Astrocyte (in vitro differentiated cells and primary cell): ENCODE results near the gene OR7A17. TPM values are rescaled to one million over a fixed set of nuclear protein-coding genes. Genes with fewer than 3 reads are reported as not detected.

Experiments
- DNase-seq: peaks from one replicate; pipeline ENCODE4 v3.0.0-alpha.2; 2010; ENCODE audit warnings: low read depth
- FAIRE-seq: peaks from 2 replicates; lab custom pipeline; 2011; peaks lifted over from hg19 to GRCh38; lab: Jason Lieb, UNC
- H2AFZ ChIP-seq: 2 replicates; pipeline ENCODE4 v1.6.0; 2012; ENCODE audit warnings: low read depth, low read length, inconsistent platforms
- H3K27ac ChIP-seq: 2 replicates; pipeline ENCODE4 v1.5.1; 2011; ENCODE audit warnings: low read depth, low read length, inconsistent platforms
- H3K27me3 ChIP-seq: 2 replicates; pipeline ENCODE4 v1.6.0; 2011; ENCODE audit warnings: low read length, inconsistent platforms; ENCODE audit not compliant: insufficient read depth
- H3K36me3 ChIP-seq: 2 replicates; pipeline ENCODE4 v1.5.1; 2011; ENCODE audit warnings: low read length, inconsistent platforms; ENCODE audit not compliant: insufficient read depth
- H3K4me1 ChIP-seq: 2 replicates; pipeline ENCODE4 v1.5.1; 2011; ENCODE audit warnings: low read length, inconsistent platforms; ENCODE audit not compliant: insufficient read depth
- H3K4me2 ChIP-seq: 2 replicates; pipeline ENCODE4 v1.6.0; 2012; ENCODE audit warnings: low read length, inconsistent platforms
- H3K4me3 ChIP-seq: 2 replicates; pipeline ENCODE4 v1.5.1; 2011; ENCODE audit warnings: low read depth, mild to moderate bottlenecking, low read length, inconsistent platforms; ENCODE audit not compliant: insufficient read depth
- H3K79me2 ChIP-seq: 2 replicates; pipeline ENCODE4 v1.6.0; 2012; ENCODE audit warnings: mild to moderate bottlenecking, low read length, inconsistent platforms; ENCODE audit not compliant: insufficient read depth
- H3K9ac ChIP-seq: 2 replicates; pipeline ENCODE4 v1.6.0; 2012; ENCODE audit warnings: mild to moderate bottlenecking, low read length, inconsistent platforms
- H3K9me3 ChIP-seq: 2 replicates; pipeline ENCODE4 v1.5.1; 2012; ENCODE audit warnings: low read depth, mild to moderate bottlenecking, low read length, inconsistent platforms; ENCODE audit not compliant: insufficient read depth
- H4K20me1 ChIP-seq: 2 replicates; pipeline ENCODE4 v1.6.0; 2012; ENCODE audit warnings: low read length, inconsistent platforms; ENCODE audit not compliant: insufficient read depth
- H3K27ac Mint-ChIP-seq: one replicate; pipeline ENCODE4 v1.8.0; 2021; ENCODE audit warnings: mild to moderate bottlenecking, mixed read lengths; ENCODE audit not compliant: unreplicated experiment
- H3K27me3 Mint-ChIP-seq: one replicate; pipeline ENCODE4 v1.8.0; 2021; ENCODE audit warnings: low read depth, mixed read lengths; ENCODE audit not compliant: unreplicated experiment
- H3K36me3 Mint-ChIP-seq: one replicate; pipeline ENCODE4 v1.8.0; 2021; ENCODE audit warnings: low read depth, mixed read lengths; ENCODE audit not compliant: unreplicated experiment
- H3K4me1 Mint-ChIP-seq: one replicate; pipeline ENCODE4 v1.8.0; 2021; ENCODE audit warnings: low read depth, mixed read lengths; ENCODE audit not compliant: unreplicated experiment
- H3K4me3 Mint-ChIP-seq: one replicate; pipeline ENCODE4 v1.8.0; 2021; ENCODE audit warnings: mild to moderate bottlenecking, moderate library complexity, mixed read lengths; ENCODE audit not compliant: unreplicated experiment
- H3K9me3 Mint-ChIP-seq: one replicate; pipeline ENCODE4 v1.8.0; 2021; ENCODE audit warnings: mild to moderate bottlenecking, mixed read lengths; ENCODE audit not compliant: unreplicated experiment
- CTCF ChIP-seq: IDR thresholded peaks from 2 replicates; pipeline ENCODE4 v1.5.1; 2011; ENCODE audit warnings: low read depth, mild to moderate bottlenecking, inconsistent platforms, low read length, moderate library complexity; ENCODE audit not compliant: insufficient read depth
- EZH2 ChIP-seq: IDR thresholded peaks from 2 replicates; pipeline ENCODE4 v1.6.1; 2012; ENCODE audit warnings: mild to moderate bottlenecking, low read length, inconsistent platforms; ENCODE audit not compliant: insufficient read depth
- total RNA-seq: library from RNA; stranded (reverse); gene quantifications from 2 replicates; pipeline ENCODE4 v1.2.1, GENCODE V29; 2021

Gene OR7A17
- total RNA-seq, 1 donor from 2014 or later, result not detected

- H3K27ac ChIP-seq, result no peak within 1 kb of the TSS
- H3K4me3 ChIP-seq, result no peak within 1 kb of the TSS
- H3K27me3 ChIP-seq, result no peaks in the 10 kb centered on the region
- TF ChIP-seq CTCF, result no peak
- FAIRE-seq (no peak), DNase-seq (no peak)
- Mint-ChIP-seq H3K27me3 (peaks cover 8% of the 10 kb centered on the region), H3K9me3 (peaks cover 3% of the 10 kb centered on the region), H3K4me1 (no peaks in the 10 kb centered on the region), H3K36me3 (no peaks in the 10 kb centered on the region), H3K4me3 (no peak within 1 kb of the TSS), H3K27ac (no peak within 1 kb of the TSS)
- no peaks in the 10 kb centered on the region for H3K79me2 ChIP-seq
- no peak within 1 kb of the TSS for H2AFZ ChIP-seq
- no peak within 1 kb of the TSS for H3K9ac ChIP-seq
- H4K20me1 ChIP-seq, result no peaks in the 10 kb centered on the region
- no peaks in the 10 kb centered on the region for H3K9me3 ChIP-seq
- no peaks in the 10 kb centered on the region for H3K4me1 ChIP-seq
- H3K4me2 ChIP-seq, result no peak within 1 kb of the TSS
- H3K36me3 ChIP-seq, result no peaks in the 10 kb centered on the region
These were observed 37.1 kb downstream of the OR7A17 start, which contains the start of gene OR7A10 for GRCh38 chr19:14848822-14849221. Gene OR7A10 (minus strand): TSS chr19:14848922. CDS start chr19:14841877, 7,045 bp downstream.

GRCh38 chr19:14843578-14843977, 42.4 kb downstream of the OR7A17 start:
- Mint-ChIP-seq H3K27ac (no peak overlapping the region), H3K36me3 (no peaks in the 10 kb centered on the region), H3K4me3 (no peak overlapping the region), H3K4me1 (no peaks in the 10 kb centered on the region), H3K9me3 (peaks cover 6% of the 10 kb centered on the region), H3K27me3 (peaks cover 5% of the 10 kb centered on the region)
- H3K4me3 ChIP-seq, result no peak overlapping the region
- no peak overlapping the region for H3K4me2 ChIP-seq
- FAIRE-seq (no peak), DNase-seq (no peak)
- H4K20me1 ChIP-seq, result no peaks in the 10 kb centered on the region
- H3K36me3 ChIP-seq, result no peaks in the 10 kb centered on the region
- H3K27me3 ChIP-seq, result no peaks in the 10 kb centered on the region
- H3K9me3 ChIP-seq, result no peaks in the 10 kb centered on the region
- H3K27ac ChIP-seq, result no peak overlapping the region
- H3K79me2 ChIP-seq, result no peaks in the 10 kb centered on the region
- H3K9ac ChIP-seq, result no peak overlapping the region
- H3K4me1 ChIP-seq, result no peaks in the 10 kb centered on the region
- no peak overlapping the region for H2AFZ ChIP-seq
- TF ChIP-seq EZH2 (no peak), CTCF (no peak)

DNA sequence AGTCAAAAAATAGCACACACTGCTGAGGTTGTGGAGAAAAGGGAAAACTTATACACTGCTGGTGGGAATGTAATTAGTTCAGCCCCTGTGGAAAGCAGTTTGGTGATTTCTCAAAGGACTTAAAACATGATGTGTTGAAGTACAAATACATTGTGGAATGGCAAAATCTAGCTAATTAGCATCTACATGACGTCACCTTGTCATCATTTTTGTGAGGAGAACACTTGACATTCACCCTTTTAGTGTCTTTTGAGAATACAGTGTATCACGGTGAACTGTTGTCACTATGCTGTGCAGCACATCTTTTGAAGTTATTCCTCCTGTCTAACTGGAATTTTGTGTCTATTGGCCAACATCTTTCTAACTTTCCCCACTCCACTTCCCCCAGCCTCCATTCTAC, 42.8 kb downstream of the OR7A17 start:
- peaks cover 6% of the 10 kb centered on the region for H3K9me3 Mint-ChIP-seq
- Histone ChIP-seq H3K9me3 (no peaks in the 10 kb centered on the region), H3K4me2 (no peak overlapping the region), H3K4me3 (no peak overlapping the region), H3K36me3 (no peaks in the 10 kb centered on the region), H3K27ac (no peak overlapping the region), H3K27me3 (no peaks in the 10 kb centered on the region), H3K4me1 (no peaks in the 10 kb centered on the region), H3K79me2 (no peaks in the 10 kb centered on the region), H4K20me1 (no peaks in the 10 kb centered on the region), H2AFZ (no peak overlapping the region), H3K9ac (no peak overlapping the region)
- H3K4me3 Mint-ChIP-seq, result no peak overlapping the region
- no peak for TF ChIP-seq CTCF
- no peak for TF ChIP-seq EZH2
- no peaks in the 10 kb centered on the region for H3K4me1 Mint-ChIP-seq
- FAIRE-seq, result no peak
- peaks cover 5% of the 10 kb centered on the region for H3K27me3 Mint-ChIP-seq
- DNase-seq, result no peak
- H3K36me3 Mint-ChIP-seq, result no peaks in the 10 kb centered on the region
- no peak overlapping the region for H3K27ac Mint-ChIP-seq
